ENCODE data around the gene MYOT. TPM values are rescaled to one million over a fixed set of nuclear protein-coding genes. Genes with fewer than 3 reads are reported as not detected.

MYOT gene
- total and polyA plus RNA-seq, 8 donors: 0.19 to 1.2 (median 0.43) TPM; not detected in 2

DNA sequence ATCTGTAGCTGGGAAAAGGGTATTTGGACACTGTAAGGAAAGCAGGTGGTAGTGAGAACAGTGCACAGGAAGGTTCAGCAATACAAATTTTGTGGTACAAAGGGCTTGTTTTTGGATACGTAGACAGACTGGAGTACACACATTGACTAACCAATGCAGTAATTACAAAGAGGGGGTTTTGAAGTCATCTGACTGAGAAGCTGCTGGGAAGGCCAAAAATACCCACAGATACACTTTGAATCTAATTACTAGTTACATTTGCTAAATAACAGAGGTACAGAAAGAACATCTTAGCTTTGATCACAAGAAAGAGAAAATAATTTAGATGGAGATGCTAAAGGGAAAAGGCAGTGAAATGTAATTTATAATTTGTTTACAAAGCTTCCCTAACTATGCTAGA lies 67.5 kb downstream of the MYOT start:
- 94 to 100% methylated on average over 1 of the region's 1 CpG for WGBS, 2 donors
- Histone ChIP-seq H3K4me1 (no peaks in the 10 kb centered on the region), H3K27ac (no peak overlapping the region), H3K36me3 (peaks cover 0 to 16% (median 4%) of the 10 kb centered on the region in 3 donors), H3K27me3 (no peaks in the 10 kb centered on the region), H3K4me3 (no peak overlapping the region), H3K9me3 (no peaks in the 10 kb centered on the region)
- ATAC-seq (no peak), DNase-seq (no peak), FAIRE-seq (no peak)
- intact Hi-C loops (cut with DNase I): no loop called here
- TF ChIP-seq, protein P1, sequence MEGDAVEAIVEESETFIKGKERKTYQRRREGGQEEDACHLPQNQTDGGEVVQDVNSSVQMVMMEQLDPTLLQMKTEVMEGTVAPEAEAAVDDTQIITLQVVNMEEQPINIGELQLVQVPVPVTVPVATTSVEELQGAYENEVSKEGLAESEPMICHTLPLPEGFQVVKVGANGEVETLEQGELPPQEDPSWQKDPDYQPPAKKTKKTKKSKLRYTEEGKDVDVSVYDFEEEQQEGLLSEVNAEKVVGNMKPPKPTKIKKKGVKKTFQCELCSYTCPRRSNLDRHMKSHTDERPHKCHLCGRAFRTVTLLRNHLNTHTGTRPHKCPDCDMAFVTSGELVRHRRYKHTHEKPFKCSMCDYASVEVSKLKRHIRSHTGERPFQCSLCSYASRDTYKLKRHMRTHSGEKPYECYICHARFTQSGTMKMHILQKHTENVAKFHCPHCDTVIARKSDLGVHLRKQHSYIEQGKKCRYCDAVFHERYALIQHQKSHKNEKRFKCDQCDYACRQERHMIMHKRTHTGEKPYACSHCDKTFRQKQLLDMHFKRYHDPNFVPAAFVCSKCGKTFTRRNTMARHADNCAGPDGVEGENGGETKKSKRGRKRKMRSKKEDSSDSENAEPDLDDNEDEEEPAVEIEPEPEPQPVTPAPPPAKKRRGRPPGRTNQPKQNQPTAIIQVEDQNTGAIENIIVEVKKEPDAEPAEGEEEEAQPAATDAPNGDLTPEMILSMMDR (IDR thresholded peaks at IDR 0.05): no peak

DNA sequence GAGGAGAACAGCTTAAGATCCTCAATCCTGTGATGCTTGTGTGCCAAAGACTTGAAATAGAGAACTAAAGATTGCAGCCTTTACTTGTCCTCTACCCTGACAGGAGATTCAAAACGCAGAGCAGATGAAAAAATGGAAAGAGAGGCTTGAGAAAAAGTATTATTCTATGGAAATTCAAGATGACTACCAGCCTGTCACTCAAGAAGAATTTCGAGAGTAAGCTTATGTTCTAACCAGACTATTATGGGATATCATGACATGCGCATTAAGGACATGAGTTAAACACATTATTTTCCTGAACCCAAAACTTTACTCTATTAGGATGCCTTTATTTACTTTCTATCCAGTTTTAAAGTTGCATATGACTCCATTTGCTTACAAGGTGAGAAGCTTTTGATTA lies 68.0 kb downstream of the MYOT start:
- TF ChIP-seq, protein P1 (IDR thresholded peaks at IDR 0.05): no peak

More for the DNA sequence above, 68.0 kb downstream of the MYOT start:
- ATAC-seq (no peak), FAIRE-seq (no peak), DNase-seq (no peak)
- Histone ChIP-seq H3K4me1 (no peaks in the 10 kb centered on the region), H3K36me3 (peaks cover 0 to 16% (median 4%) of the 10 kb centered on the region in 3 donors), H3K27me3 (no peaks in the 10 kb centered on the region), H3K9me3 (no peaks in the 10 kb centered on the region), H3K27ac (no peak overlapping the region), H3K4me3 (no peak overlapping the region)
- WGBS, 2 donors: 82% methylated on average over 3 of the region's 3 CpGs
- intact Hi-C loops (cut with DNase I): no loop called here

Other genes with a start within 250 kb of the MYOT start
- 1 to 10 TPM; 1.8 to 4.7 (median 2.9) TPM for gene KLHL3, start 131.8 kb upstream of the MYOT start, total RNA-seq
- gene KLHL3, start 131.8 kb upstream of the MYOT start, polyA plus RNA-seq: 1 to 10 TPM; 3.4 to 6.6 TPM
- gene HNRNPA0, start 113.5 kb upstream of the MYOT start, total RNA-seq: 10 to 100 TPM in 4 of 6 donors, 1 to 10 TPM in 2; 8.0 to 14.1 (median 12.2) TPM
- gene HNRNPA0, start 113.5 kb upstream of the MYOT start, polyA plus RNA-seq: 10 to 100 TPM in 1 of 2 donors, 1 to 10 TPM in 1; 9.7 to 13.8 TPM
- under 1 TPM in 1 of 6 donors, not detected in 5; 0.23 TPM for gene PKD2L2, start 21.6 kb downstream of the MYOT start, total RNA-seq
- gene PKD2L2, start 21.6 kb downstream of the MYOT start, polyA plus RNA-seq: under 1 TPM in 1 of 2 donors, not detected in 1; 0.05 TPM
- 10 to 100 TPM in 5 of 6 donors, 1 to 10 TPM in 1; 9.6 to 17.8 (median 12.2) TPM for gene FAM13B, start 165.2 kb downstream of the MYOT start, total RNA-seq
- gene FAM13B, start 165.2 kb downstream of the MYOT start, polyA plus RNA-seq: 1 to 10 TPM; 5.6 to 9.3 TPM
- gene WNT8A, start 216.2 kb downstream of the MYOT start, total RNA-seq: not detected
- not detected for gene WNT8A, start 216.2 kb downstream of the MYOT start, polyA plus RNA-seq

All from pancreas (tissue), 10 donors.